Left lung (tissue), 10 donors: ENCODE data around the gene HEPACAM2. TPM values are rescaled to one million over a fixed set of nuclear protein-coding genes. Genes with fewer than 3 reads are reported as not detected.
A peak's percentile ranks its signal among the peaks of the same experiment; 100 is the strongest.

Source experiments
- ATAC-seq: fragments of 200-7000 bp; cut with Tn5 transposase; one replicate; pipeline ENCODE4 v1.9.1; 2020; ENCODE audit warnings: moderate library complexity
- DNase-seq, 4 donors: peaks; one replicate each; pipeline ENCODE4 v3.0.0-alpha.2; 2013 to 2020
- H3K27ac ChIP-seq, 2 donors: fragments of 200-600 bp; sonication (generic) in 1 of 2; one replicate each; pipeline versions ENCODE4 v1.5.0 to v1.8.0; 2020 to 2021
- H3K27me3 ChIP-seq, 2 donors: fragments of 200-600 bp; sonication (generic) in 1 of 2; one replicate each; pipeline versions ENCODE4 v1.5.0 to v1.8.0; 2020 to 2021
- H3K36me3 ChIP-seq, 2 donors: fragments of 200-600 bp; sonication (generic) in 1 of 2; one replicate each; pipeline versions ENCODE4 v1.5.0 to v1.8.0; 2020 to 2021
- H3K4me1 ChIP-seq, 2 donors: fragments of 200-600 bp; one replicate each; pipeline ENCODE4 v1.8.0; 2021
- H3K4me3 ChIP-seq, 2 donors: fragments of 200-600 bp; sonication (generic) in 1 of 2; one replicate each; pipeline versions ENCODE4 v1.5.0 to v1.8.0; 2020 to 2021; ENCODE audit warnings: mild to moderate bottlenecking in 1 of 2
- H3K9me3 ChIP-seq, 2 donors: fragments of 200-600 bp; sonication (generic) in 1 of 2; one replicate each; pipeline versions ENCODE4 v1.5.0 to v1.8.0; 2020 to 2021
- intact Hi-C, 2 donors: fragments of 100-400 bp; cut with DNase I; formaldehyde crosslinking; loops; one replicate each; pipeline versions ENCODE4 v1.11.2 to v1.14.2; 2022
- polyA plus RNA-seq, 6 donors: library from polyadenylated mRNA; unstranded; fragments of 120-200 nt; gene quantifications; one replicate each; pipeline ENCODE4 v1.2.1, GENCODE V29; 2013; ENCODE audit not compliant: insufficient read length in 6 of 6
- total RNA-seq, 2 donors: library from RNA; stranded (reverse); fragmentation: NEBNext Ultra II Directional; extraction: Animal tissue kit (Norgen Biotek cat#: 25700); gene quantifications; one replicate each; pipeline ENCODE4 v1.2.1, GENCODE V29; 2021
- TF ChIP-seq, protein P1 (sequence below), 2 donors: fragments of 200-600 bp; sonication (generic) in 1 of 2; IDR thresholded peaks; one replicate each; pipeline versions ENCODE4 v1.5.0 to v1.8.0; 2021; ENCODE audit warnings: antibody characterized with exemption in 2 of 2
- donor health status: DM: no; HTN: yes; CAD: no.
- donor health status: DM: no; HTN: no; CAD: no.

Gene HEPACAM2
- total and polyA plus RNA-seq, 8 donors, result 1.0 to 4.6 (median 2.4) TPM; not detected in 2

DNA sequence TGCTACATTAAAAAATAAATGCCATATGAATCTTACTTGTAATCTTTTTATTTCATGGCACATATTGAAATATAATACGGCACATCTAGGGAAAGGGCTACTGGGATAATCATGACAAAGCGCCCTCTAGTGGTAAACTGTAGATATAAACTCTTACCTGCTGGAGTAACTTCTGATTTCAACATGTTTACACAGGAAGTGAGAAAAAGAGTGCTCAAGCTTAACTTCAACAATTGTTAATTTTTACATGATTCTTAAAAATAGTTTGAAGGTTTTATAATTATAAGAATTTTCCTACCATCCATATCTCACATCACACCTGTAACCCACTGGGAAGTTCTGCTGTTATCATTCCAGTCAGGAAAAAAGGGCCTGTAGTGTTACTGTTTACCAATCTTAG lies 2.0 kb upstream of the HEPACAM2 start:
- intact Hi-C loops, result loop anchor here in 1 of 2 donors (5.0 kb wide), 1 partner anchor 136 kb away; no protein-coding TSS in a partner anchor
- peak in 1 of 4 donors; percentile 64 for DNase-seq
- H3K27ac ChIP-seq, result no peak overlapping the region
- H3K27me3 ChIP-seq, result no peaks in the 10 kb centered on the region
- TF ChIP-seq, protein P1, sequence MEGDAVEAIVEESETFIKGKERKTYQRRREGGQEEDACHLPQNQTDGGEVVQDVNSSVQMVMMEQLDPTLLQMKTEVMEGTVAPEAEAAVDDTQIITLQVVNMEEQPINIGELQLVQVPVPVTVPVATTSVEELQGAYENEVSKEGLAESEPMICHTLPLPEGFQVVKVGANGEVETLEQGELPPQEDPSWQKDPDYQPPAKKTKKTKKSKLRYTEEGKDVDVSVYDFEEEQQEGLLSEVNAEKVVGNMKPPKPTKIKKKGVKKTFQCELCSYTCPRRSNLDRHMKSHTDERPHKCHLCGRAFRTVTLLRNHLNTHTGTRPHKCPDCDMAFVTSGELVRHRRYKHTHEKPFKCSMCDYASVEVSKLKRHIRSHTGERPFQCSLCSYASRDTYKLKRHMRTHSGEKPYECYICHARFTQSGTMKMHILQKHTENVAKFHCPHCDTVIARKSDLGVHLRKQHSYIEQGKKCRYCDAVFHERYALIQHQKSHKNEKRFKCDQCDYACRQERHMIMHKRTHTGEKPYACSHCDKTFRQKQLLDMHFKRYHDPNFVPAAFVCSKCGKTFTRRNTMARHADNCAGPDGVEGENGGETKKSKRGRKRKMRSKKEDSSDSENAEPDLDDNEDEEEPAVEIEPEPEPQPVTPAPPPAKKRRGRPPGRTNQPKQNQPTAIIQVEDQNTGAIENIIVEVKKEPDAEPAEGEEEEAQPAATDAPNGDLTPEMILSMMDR (IDR thresholded peaks at IDR 0.05), result peak; percentile 71 to 75
- H3K4me1 ChIP-seq, result peaks cover 0 to 25% of the 10 kb centered on the region in 2 donors
- no peaks in the 10 kb centered on the region for H3K9me3 ChIP-seq
- no peaks in the 10 kb centered on the region for H3K36me3 ChIP-seq
- ATAC-seq, result peak; percentile 25
- no peak overlapping the region for H3K4me3 ChIP-seq

DNA sequence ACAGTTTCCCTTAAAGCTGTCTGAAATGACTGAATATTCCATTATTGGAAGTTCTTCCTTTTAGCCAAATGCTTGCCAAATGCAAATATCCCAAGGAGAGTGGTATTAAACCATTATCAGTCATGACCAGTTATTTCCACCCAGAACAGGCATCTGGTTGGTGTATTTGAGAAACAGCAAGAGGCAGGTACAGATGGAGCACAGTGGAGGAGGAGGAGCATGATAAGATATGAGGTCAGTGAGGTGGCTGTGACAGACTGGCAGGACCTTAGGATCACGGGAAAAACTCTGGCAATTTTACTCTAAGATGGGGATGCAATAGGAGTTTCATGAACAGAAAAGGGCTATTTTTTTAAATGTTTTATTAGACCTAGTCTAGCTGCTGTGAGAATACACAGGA lies 6.4 kb downstream of the HEPACAM2 start:
- no peak for DNase-seq
- ATAC-seq, result no peak
- TF ChIP-seq, protein P1 (IDR thresholded peaks at IDR 0.05), result no peak
- Histone ChIP-seq H3K27ac (no peak overlapping the region), H3K4me1 (no peaks in the 10 kb centered on the region), H3K9me3 (no peaks in the 10 kb centered on the region), H3K4me3 (no peak overlapping the region), H3K27me3 (no peaks in the 10 kb centered on the region), H3K36me3 (no peaks in the 10 kb centered on the region)
- intact Hi-C loops, result no loop called here

DNA sequence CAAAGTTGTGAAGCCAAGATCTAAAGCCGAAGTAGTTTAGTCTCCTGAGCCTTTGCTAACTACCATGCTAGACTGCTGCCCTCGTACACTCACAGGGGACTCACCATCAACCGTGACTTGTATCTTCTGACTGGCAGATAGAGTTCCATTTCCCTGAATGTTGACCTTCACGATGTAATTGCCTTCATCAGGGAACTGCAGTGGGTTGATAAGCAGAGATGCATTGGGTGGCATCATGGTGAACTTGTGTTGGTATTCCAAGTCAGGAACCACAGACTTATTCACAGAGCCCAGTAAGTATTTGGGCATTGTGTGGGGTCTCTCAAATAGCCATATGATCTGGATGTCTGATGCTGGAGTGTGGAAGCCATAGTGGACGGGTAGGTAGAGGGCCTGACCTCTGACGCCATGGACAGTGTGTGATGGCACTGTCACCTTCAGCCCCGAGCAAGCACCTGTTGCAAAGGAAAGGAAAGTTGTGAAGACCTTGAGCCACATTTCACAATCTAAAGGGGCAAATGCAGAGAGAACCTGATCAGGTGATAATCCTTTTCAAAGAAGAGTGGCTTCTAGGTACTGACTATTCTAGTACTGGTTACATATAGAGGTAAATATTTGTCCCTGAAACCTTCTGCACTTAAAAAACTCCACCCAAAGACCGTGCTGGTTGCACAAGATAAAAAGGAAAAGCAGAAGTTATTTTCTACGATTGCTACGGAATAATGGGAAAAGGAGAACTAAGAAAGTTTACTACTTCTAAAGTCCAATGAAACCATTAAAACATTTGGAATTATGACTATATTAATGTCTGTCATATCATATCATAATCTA lies 7.1 kb downstream of the HEPACAM2 start:
- H3K27me3 ChIP-seq, result no peaks in the 10 kb centered on the region
- no peak for DNase-seq

DNA sequence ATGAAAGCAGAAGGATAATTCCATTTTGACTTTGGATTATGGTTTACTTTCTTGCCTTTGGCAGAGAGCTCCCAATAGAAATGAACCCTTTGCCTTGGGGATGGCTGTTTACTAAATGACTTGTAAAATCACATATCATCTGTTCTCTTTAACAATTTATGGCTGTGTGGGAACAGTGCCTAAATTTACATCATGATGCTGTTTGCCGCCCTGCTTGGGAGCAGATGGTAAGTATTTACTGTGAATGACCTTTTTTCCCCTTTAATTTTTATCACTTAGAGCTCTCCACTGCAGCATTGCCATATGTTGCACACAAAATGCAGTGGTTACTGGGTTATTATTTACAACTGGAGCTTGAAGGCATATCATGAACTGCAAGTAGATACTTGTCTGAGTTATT lies 13.4 kb downstream of the HEPACAM2 start:
- Histone ChIP-seq H3K27me3 (no peaks in the 10 kb centered on the region), H3K27ac (no peak overlapping the region), H3K4me1 (no peaks in the 10 kb centered on the region), H3K4me3 (no peak overlapping the region), H3K9me3 (no peaks in the 10 kb centered on the region), H3K36me3 (no peaks in the 10 kb centered on the region)
- no peak for DNase-seq
- TF ChIP-seq, protein P1 (IDR thresholded peaks at IDR 0.05), result no peak
- ATAC-seq, result no peak
- intact Hi-C loops, result no loop called here

More for the DNA sequence above, 7.1 kb downstream of the HEPACAM2 start:
- ATAC-seq, result no peak
- H3K27ac ChIP-seq, result no peak overlapping the region
- intact Hi-C loops, result no loop called here
- no peaks in the 10 kb centered on the region for H3K9me3 ChIP-seq
- TF ChIP-seq, protein P1 (IDR thresholded peaks at IDR 0.05), result no peak
- H3K36me3 ChIP-seq, result no peaks in the 10 kb centered on the region
- H3K4me3 ChIP-seq, result no peak overlapping the region
- no peaks in the 10 kb centered on the region for H3K4me1 ChIP-seq

DNA sequence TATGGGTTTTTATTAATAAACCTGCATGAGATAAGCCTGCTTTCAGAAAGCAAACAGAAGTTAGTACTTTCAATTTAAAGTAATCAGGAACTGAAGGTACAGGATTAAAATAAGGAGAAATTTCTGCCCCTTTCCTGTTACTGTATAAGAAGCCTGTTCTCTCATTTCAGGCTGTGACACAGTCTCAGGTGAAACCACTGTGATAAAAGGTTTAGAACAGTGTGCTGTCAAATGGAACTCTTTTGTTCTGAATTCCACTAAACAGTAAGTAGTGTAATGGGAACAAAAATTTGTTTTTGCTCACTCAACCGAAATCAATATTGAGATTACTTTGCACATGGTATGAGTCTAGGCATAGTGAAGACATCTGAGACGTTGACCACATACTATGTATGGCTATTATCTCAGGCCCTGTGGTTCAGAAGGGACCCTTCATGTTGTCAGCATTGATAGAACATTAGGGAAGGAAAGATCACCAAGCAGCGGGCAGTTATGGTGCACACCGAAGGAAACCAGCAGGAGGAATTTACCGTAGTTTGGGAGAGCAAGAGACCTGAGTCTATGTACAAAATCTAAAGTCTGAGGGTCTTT lies 14.9 kb downstream of the HEPACAM2 start:
- DNase-seq, result no peak
- H3K4me3 ChIP-seq, result no peak overlapping the region
- no peak overlapping the region for H3K27ac ChIP-seq

More for the DNA sequence above, 14.9 kb downstream of the HEPACAM2 start:
- no peaks in the 10 kb centered on the region for H3K9me3 ChIP-seq
- no peaks in the 10 kb centered on the region for H3K36me3 ChIP-seq
- no peaks in the 10 kb centered on the region for H3K4me1 ChIP-seq
- TF ChIP-seq, protein P1 (IDR thresholded peaks at IDR 0.05), result no peak
- intact Hi-C loops, result no loop called here
- ATAC-seq, result no peak
- no peaks in the 10 kb centered on the region for H3K27me3 ChIP-seq
